ENCODE measurements around the gene NTHL1.

DNA sequence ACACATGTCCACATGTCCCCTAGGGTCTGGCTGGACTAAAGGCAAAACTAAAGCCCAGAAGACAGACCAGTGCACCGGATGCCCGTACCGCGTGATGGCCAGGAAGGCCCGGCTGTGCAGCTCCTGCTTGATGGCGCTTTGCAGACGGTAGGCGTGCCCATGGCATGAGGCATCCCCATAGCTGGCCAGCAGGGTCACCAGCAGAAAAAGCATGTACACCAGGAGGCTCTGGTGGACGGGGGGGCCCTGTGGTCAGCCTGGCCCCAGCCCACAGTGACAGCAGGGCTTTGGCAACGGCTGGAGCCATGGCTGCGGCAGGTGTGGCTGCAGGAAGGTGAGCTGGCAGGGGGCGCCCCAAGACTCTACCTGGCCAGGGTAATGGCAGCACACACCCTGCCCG, 45.2 kb upstream of the NTHL1 start:
- TF ChIP-seq, protein P1, sequence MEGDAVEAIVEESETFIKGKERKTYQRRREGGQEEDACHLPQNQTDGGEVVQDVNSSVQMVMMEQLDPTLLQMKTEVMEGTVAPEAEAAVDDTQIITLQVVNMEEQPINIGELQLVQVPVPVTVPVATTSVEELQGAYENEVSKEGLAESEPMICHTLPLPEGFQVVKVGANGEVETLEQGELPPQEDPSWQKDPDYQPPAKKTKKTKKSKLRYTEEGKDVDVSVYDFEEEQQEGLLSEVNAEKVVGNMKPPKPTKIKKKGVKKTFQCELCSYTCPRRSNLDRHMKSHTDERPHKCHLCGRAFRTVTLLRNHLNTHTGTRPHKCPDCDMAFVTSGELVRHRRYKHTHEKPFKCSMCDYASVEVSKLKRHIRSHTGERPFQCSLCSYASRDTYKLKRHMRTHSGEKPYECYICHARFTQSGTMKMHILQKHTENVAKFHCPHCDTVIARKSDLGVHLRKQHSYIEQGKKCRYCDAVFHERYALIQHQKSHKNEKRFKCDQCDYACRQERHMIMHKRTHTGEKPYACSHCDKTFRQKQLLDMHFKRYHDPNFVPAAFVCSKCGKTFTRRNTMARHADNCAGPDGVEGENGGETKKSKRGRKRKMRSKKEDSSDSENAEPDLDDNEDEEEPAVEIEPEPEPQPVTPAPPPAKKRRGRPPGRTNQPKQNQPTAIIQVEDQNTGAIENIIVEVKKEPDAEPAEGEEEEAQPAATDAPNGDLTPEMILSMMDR (IDR thresholded peaks at IDR 0.05; ENCODE audit: borderline replicate concordance, extremely low read depth, low read length, poor library complexity, severe bottlenecking), result no peak
- no peak for TF ChIP-seq EZH2 (IDR thresholded peaks at IDR 0.05; ENCODE audit: borderline replicate concordance, low read depth, low read length, severe bottlenecking)

Data from DND-41 (cell line).